Stimulated activated naive CD8-positive, alpha-beta T cell treated with anti-CD3 and anti-CD28 coated beads, Interleukin-15, amount 100 ng/mL, for 72 hours (primary cell): Measurements from ENCODE around the gene C1QA.

Source experiments
- ATAC-seq: fragments of 150-1000 bp; cut with Tn5 transposase; 2 replicates; pipeline ENCODE4 v1.10.0; 2021; ENCODE audit warnings: mild to moderate bottlenecking, moderate library complexity
- DNase-seq, 2 donors: peaks; one replicate each; pipeline ENCODE4 v3.0.0; 2021 to 2022
- H3K27ac Mint-ChIP-seq, 2 donors: one replicate each; pipeline ENCODE4 v1.8.0; 2022; ENCODE audit warnings: mild to moderate bottlenecking in 2 of 2, mixed read lengths in 2 of 2, moderate library complexity in 2 of 2
- H3K27me3 Mint-ChIP-seq: one replicate; pipeline ENCODE4 v1.8.0; 2022; ENCODE audit warnings: mixed read lengths
- H3K4me1 Mint-ChIP-seq: one replicate; pipeline ENCODE4 v1.8.0; 2022; ENCODE audit warnings: mild to moderate bottlenecking, mixed read lengths
- H3K4me3 Mint-ChIP-seq, 2 donors: one replicate each; pipeline ENCODE4 v1.8.0; 2022; ENCODE audit warnings: mild to moderate bottlenecking in 2 of 2, mixed read lengths in 2 of 2, moderate library complexity in 1 of 2
- H3K9me3 Mint-ChIP-seq, 2 donors: one replicate each; pipeline ENCODE4 v1.8.0; 2022; ENCODE audit warnings: mixed read lengths in 2 of 2

The C1QA gene

GRCh38 chr1:22602060-22602740 lies 34.2 kb upstream of the C1QA start:
- no peak for DNase-seq
- H3K4me1 Mint-ChIP-seq, result no peaks in the 10 kb centered on the region
- no peak overlapping the region for H3K4me3 Mint-ChIP-seq
- peaks cover 55% of the 10 kb centered on the region for H3K27me3 Mint-ChIP-seq
- H3K27ac Mint-ChIP-seq, result no peak overlapping the region
- ATAC-seq, result no peak
- no peaks in the 10 kb centered on the region for H3K9me3 Mint-ChIP-seq

DNA sequence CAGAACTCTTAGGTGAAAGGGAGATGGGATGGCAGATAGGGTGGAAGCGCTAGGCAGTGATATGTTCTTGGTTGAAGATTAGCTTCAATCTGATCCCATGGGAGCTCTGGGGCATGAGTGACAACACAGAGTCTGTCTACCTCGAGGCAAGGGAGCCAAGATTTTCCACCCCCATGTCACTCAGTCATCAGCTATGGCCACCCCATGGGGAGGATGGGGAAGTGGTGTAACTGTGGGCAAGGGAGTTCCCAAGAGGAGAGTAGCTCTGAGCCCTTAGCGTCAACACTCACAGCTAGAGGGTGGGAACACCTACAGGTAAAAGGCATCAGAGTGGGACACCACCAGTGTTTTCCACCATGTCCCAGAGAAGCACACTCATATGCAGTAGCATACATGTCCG lies 30.3 kb upstream of the C1QA start:
- H3K27ac Mint-ChIP-seq, result no peak overlapping the region
- H3K9me3 Mint-ChIP-seq, result no peaks in the 10 kb centered on the region
- H3K4me1 Mint-ChIP-seq, result no peaks in the 10 kb centered on the region
- ATAC-seq (no peak), DNase-seq (no peak)
- no peak overlapping the region for H3K4me3 Mint-ChIP-seq
- peaks cover 74% of the 10 kb centered on the region for H3K27me3 Mint-ChIP-seq

- DNase-seq, result no peak
- Mint-ChIP-seq H3K4me1 (no peaks in the 10 kb centered on the region), H3K4me3 (no peak overlapping the region), H3K9me3 (no peaks in the 10 kb centered on the region), H3K27me3 (peaks cover 72% of the 10 kb centered on the region), H3K27ac (no peak overlapping the region)
- no peak for ATAC-seq
These were observed 29.3 kb upstream of the C1QA start for GRCh38 chr1:22607154-22607553.

- Mint-ChIP-seq H3K4me3 (no peak overlapping the region), H3K27ac (no peak overlapping the region), H3K4me1 (no peaks in the 10 kb centered on the region), H3K9me3 (no peaks in the 10 kb centered on the region), H3K27me3 (peaks cover 76% of the 10 kb centered on the region)
- no peak for DNase-seq
- ATAC-seq, result no peak
These were observed 28.1 kb upstream of the C1QA start for GRCh38 chr1:22608361-22608760.

- no peak overlapping the region for H3K27ac Mint-ChIP-seq
- H3K9me3 Mint-ChIP-seq, result no peaks in the 10 kb centered on the region
- H3K27me3 Mint-ChIP-seq, result peaks cover 76% of the 10 kb centered on the region
- DNase-seq (no peak), ATAC-seq (no peak)
- no peaks in the 10 kb centered on the region for H3K4me1 Mint-ChIP-seq
- H3K4me3 Mint-ChIP-seq, result no peak overlapping the region
These were observed 27.1 kb upstream of the C1QA start for GRCh38 chr1:22609291-22609690.

GRCh38 chr1:22611530-22611947 lies 24.9 kb upstream of the C1QA start:
- ATAC-seq (no peak), DNase-seq (peak in 1 of 2 donors; percentile 6)
- H3K27ac Mint-ChIP-seq, result no peak overlapping the region
- H3K4me1 Mint-ChIP-seq, result no peaks in the 10 kb centered on the region
- no peaks in the 10 kb centered on the region for H3K9me3 Mint-ChIP-seq
- peaks cover 76% of the 10 kb centered on the region for H3K27me3 Mint-ChIP-seq
- no peak overlapping the region for H3K4me3 Mint-ChIP-seq

DNA sequence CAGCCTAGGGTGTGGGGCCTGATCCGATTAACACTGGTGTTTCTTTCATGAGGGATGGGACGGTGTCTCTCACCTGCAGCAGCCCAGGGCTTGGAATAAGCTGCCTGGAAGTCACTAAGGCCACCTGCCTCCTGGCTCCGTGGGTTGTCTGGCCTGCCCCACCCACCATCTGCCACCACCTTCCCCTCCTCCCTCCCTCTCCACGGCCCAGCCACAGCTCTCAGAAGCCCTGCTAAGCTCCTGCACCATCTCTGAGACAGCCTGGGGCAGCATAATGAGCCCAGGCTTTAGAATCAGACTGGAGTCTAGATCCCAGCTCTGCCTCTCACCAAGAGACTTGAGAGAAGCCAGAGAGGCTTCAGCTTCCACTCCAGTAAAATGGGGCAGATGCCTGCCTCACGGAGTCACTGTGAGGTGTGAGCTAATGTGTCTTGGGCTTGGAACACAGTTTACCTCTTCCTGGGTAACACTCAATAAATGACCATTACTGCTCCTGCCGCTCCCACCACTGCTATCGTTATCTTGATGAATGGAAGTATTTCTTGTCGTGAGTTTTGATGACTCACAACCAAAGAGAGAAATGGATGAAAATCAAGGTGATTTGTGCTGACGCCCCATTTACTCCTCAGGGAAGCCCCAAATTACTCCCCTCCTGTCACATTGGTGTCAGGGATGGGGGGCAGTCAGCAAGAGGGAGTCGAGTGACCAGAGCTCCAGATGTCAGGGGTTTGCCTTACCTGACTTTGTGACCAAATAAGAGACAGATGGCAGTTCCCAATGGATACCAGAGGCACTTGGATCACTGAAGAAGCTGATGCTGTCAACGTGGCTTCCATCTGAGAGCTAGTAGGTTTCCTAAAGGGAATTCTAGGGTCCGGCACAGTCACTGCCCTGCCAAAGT lies 23.5 kb upstream of the C1QA start:
- Mint-ChIP-seq H3K4me1 (no peaks in the 10 kb centered on the region), H3K27me3 (peaks cover 80% of the 10 kb centered on the region), H3K4me3 (no peak overlapping the region)

GRCh38 chr1:22613572-22613918 lies 22.9 kb upstream of the C1QA start:
- no peaks in the 10 kb centered on the region for H3K4me1 Mint-ChIP-seq
- peaks cover 80% of the 10 kb centered on the region for H3K27me3 Mint-ChIP-seq
- H3K27ac Mint-ChIP-seq, result no peak overlapping the region
- DNase-seq, result no peak
- no peaks in the 10 kb centered on the region for H3K9me3 Mint-ChIP-seq
- ATAC-seq, result no peak
- no peak overlapping the region for H3K4me3 Mint-ChIP-seq

More for the DNA sequence above, 23.5 kb upstream of the C1QA start:
- DNase-seq (no peak), ATAC-seq (no peak)
- Mint-ChIP-seq H3K9me3 (no peaks in the 10 kb centered on the region), H3K27ac (no peak overlapping the region)

DNA sequence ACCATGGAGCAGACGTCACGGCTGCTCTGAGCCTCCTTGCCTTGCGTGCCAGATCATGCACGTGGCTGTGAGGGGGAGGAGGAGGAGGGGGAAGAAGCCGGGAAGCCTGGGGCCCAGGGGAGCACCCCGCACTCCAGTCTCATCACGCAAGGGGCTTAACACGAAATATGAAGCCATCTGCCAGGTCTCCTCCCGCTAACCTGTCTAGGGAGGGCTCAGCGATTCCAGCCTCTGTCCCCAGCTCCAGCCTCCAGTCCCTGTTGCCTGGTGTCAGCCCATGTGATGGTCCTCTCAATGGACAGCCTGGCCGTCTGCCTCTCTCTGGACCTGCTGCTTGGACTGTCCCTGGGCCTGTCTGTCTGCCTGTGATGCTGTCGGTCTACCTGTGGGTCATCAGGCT lies 22.5 kb upstream of the C1QA start:
- Mint-ChIP-seq H3K4me1 (no peaks in the 10 kb centered on the region), H3K27me3 (peaks cover 80% of the 10 kb centered on the region), H3K4me3 (no peak overlapping the region), H3K9me3 (no peaks in the 10 kb centered on the region), H3K27ac (no peak overlapping the region)
- ATAC-seq (no peak), DNase-seq (no peak)

- H3K9me3 Mint-ChIP-seq, result no peaks in the 10 kb centered on the region
- no peak for ATAC-seq
- H3K27ac Mint-ChIP-seq, result peak overlapping the region in 1 of 2 donors; percentile 60
- no peak for DNase-seq
- H3K4me3 Mint-ChIP-seq, result no peak overlapping the region
- H3K27me3 Mint-ChIP-seq, result peaks cover 73% of the 10 kb centered on the region
- H3K4me1 Mint-ChIP-seq, result no peaks in the 10 kb centered on the region
These were observed 20.5 kb upstream of the C1QA start for GRCh38 chr1:22615886-22616285.

DNA sequence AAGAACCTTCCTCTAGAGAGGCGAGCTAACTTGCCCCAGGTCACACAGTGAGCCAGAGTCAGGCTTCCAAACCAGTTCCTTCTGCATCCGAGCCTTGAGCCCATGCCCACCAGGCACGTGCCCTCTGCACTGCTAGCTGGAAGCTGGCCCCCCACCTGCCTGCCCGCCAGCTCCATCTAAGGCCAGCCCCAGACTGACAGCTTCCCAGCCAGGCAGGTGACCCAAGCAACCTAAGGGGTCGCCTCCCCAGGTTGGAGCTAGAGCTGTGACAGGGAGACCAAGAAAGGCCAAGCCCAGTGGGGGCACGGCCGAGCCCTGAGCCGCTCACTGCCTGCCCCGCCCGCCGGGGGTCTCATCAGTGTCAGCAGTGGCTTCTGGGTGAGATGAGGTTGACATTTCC lies 19.9 kb upstream of the C1QA start:
- H3K4me3 Mint-ChIP-seq, result no peak overlapping the region
- H3K27me3 Mint-ChIP-seq, result peaks cover 76% of the 10 kb centered on the region

GRCh38 chr1:22618056-22618455 lies 18.4 kb upstream of the C1QA start:
- Mint-ChIP-seq H3K4me3 (no peak overlapping the region), H3K4me1 (no peaks in the 10 kb centered on the region), H3K27ac (no peak overlapping the region), H3K9me3 (no peaks in the 10 kb centered on the region), H3K27me3 (peaks cover 82% of the 10 kb centered on the region)
- ATAC-seq, result no peak
- no peak for DNase-seq

More for the DNA sequence above, 19.9 kb upstream of the C1QA start:
- no peak for DNase-seq
- no peaks in the 10 kb centered on the region for H3K4me1 Mint-ChIP-seq
- no peak overlapping the region for H3K27ac Mint-ChIP-seq
- ATAC-seq, result no peak
- H3K9me3 Mint-ChIP-seq, result no peaks in the 10 kb centered on the region

- Mint-ChIP-seq H3K27ac (no peak overlapping the region), H3K27me3 (peaks cover 73% of the 10 kb centered on the region), H3K4me1 (no peaks in the 10 kb centered on the region), H3K4me3 (no peak overlapping the region), H3K9me3 (no peaks in the 10 kb centered on the region)
- DNase-seq (no peak), ATAC-seq (no peak)
These were observed 17.2 kb upstream of the C1QA start for GRCh38 chr1:22619252-22619651.

DNA sequence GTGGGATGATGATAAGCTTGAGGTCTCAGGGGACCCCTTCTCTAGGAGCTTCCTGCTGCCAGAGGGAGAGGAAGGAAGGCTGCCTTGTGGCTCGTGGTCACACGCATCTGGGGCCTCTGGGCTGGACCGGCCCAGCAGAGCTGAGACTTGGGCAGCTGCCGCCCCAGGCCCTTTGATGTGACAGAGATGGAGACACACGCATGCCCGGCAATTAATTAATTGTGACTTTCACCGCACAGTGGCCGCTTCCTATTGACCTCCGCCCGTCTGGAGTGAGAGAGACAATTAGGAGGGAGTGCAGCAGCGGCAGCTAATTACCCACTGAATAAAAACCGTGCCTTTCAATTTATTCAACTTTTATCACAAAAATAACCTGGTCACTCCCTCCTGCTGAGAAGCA lies 16.6 kb upstream of the C1QA start:
- no peaks in the 10 kb centered on the region for H3K4me1 Mint-ChIP-seq
- DNase-seq (no peak), ATAC-seq (no peak)
- no peaks in the 10 kb centered on the region for H3K9me3 Mint-ChIP-seq
- no peak overlapping the region for H3K4me3 Mint-ChIP-seq
- peaks cover 73% of the 10 kb centered on the region for H3K27me3 Mint-ChIP-seq
- H3K27ac Mint-ChIP-seq, result no peak overlapping the region

- no peaks in the 10 kb centered on the region for H3K4me1 Mint-ChIP-seq
- no peaks in the 10 kb centered on the region for H3K9me3 Mint-ChIP-seq
- ATAC-seq, result no peak
- H3K4me3 Mint-ChIP-seq, result no peak overlapping the region
- H3K27me3 Mint-ChIP-seq, result peaks cover 75% of the 10 kb centered on the region
- H3K27ac Mint-ChIP-seq, result no peak overlapping the region
- DNase-seq, result no peak
These were observed 14.7 kb upstream of the C1QA start for GRCh38 chr1:22621761-22622160.

DNA sequence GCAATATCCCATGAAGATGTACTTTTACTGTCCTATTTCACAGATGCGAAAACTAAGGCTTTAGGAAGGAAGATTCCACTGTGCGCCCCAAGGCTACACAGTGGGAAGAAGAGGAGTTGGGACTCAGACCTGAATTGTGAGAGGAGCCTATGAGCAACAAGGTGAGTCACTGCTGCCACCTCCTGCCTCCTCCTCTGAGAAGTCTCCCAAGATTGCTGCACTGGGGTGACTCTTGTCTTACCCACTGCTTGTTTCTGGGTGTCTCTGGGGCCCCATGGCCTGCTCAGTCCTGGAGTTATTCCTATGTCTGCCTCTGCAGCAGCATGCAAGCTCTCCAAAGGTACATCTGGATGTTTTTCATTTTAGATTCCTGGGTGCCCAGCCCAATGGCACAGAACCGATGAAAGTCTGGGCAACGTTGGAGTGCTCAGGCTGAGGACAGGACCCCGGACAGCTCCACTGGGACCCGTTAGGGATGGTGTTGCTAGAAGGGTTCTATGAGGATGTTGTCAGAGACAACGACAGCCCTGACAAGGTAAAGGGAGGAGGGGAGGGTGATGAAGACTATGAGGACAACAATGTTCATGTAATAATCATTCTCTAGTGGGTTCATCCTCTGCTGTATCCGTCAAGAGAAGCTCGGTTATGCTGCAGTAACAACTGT lies 11.0 kb upstream of the C1QA start:
- DNase-seq, result no peak
- H3K27me3 Mint-ChIP-seq, result peaks cover 77% of the 10 kb centered on the region
- ATAC-seq, result no peak
- H3K9me3 Mint-ChIP-seq, result no peaks in the 10 kb centered on the region
- H3K4me3 Mint-ChIP-seq, result no peak overlapping the region
- no peak overlapping the region for H3K27ac Mint-ChIP-seq
- H3K4me1 Mint-ChIP-seq, result no peaks in the 10 kb centered on the region
